Gastroesophageal sphincter (tissue), 3 donors: ENCODE measurements around the gene CLASRP.

Experiments used
- POLR2A ChIP-seq, 2 donors: fragments of 450-650 bp; IDR thresholded peaks; one replicate each; pipeline ENCODE4 v1.6.1; 2017; ENCODE audit warnings: antibody characterized with exemption in 2 of 2, mild to moderate bottlenecking in 2 of 2, moderate library complexity in 1 of 2
- POLR2AphosphoS5 ChIP-seq: sonication (generic); formaldehyde crosslinking; IDR thresholded peaks from one replicate; pipeline ENCODE4 v1.6.1; 2017; ENCODE audit warnings: antibody characterized with exemption
- TF ChIP-seq, protein P1 (sequence below), 4 experiments: fragments of 200-600 bp in 2 of 4; fragments of 450-650 bp in 2 of 4; sonication (generic) in 1 of 4; IDR thresholded peaks; one replicate each; pipeline ENCODE4 v1.5.1; 2017 to 2019; ENCODE audit warnings: antibody characterized with exemption in 4 of 4, mild to moderate bottlenecking in 2 of 4, moderate library complexity in 2 of 4

DNA sequence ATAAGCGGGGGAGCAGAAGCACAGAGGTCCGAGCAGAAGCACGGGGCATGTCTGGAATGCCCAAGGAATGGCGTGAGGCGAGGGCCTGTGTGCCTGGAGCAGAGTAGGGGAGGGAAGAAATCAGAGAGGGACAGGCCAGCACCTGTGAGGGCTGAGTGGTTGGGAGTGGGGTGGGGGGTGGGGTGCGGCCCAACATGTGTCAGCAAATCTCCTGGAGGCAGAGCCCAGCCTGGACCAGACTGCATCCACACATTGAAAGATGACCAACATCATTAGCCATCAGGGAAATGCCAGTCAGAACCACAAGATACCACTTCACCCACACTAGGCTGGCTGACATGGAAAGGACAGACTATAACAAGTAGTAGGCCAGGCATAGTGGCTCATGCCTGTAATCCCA is 11.2 kb downstream of the CLASRP start:
- TF ChIP-seq, protein P1, sequence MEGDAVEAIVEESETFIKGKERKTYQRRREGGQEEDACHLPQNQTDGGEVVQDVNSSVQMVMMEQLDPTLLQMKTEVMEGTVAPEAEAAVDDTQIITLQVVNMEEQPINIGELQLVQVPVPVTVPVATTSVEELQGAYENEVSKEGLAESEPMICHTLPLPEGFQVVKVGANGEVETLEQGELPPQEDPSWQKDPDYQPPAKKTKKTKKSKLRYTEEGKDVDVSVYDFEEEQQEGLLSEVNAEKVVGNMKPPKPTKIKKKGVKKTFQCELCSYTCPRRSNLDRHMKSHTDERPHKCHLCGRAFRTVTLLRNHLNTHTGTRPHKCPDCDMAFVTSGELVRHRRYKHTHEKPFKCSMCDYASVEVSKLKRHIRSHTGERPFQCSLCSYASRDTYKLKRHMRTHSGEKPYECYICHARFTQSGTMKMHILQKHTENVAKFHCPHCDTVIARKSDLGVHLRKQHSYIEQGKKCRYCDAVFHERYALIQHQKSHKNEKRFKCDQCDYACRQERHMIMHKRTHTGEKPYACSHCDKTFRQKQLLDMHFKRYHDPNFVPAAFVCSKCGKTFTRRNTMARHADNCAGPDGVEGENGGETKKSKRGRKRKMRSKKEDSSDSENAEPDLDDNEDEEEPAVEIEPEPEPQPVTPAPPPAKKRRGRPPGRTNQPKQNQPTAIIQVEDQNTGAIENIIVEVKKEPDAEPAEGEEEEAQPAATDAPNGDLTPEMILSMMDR (IDR thresholded peaks at IDR 0.05), result no peak
- no peak for TF ChIP-seq POLR2AphosphoS5
- TF ChIP-seq POLR2A (IDR thresholded peaks at IDR 0.05), result no peak
